Neural cell (in vitro differentiated cells): Measurements from ENCODE around the gene MT1M. TPM values are rescaled to one million over a fixed set of nuclear protein-coding genes. Genes with fewer than 3 reads are reported as not detected.
A peak's percentile ranks its signal among the peaks of the same experiment; 100 is the strongest.

ENCODE experiments used
- H2AFZ ChIP-seq: fragments of 200-600, 300-800 bp; sonication (generic), shearing (Covaris generic); 2 replicates; pipeline ENCODE4 v1.6.0; 2014; ENCODE audit warnings: low read depth, mild to moderate bottlenecking, antibody characterized with exemption, low read length, moderate library complexity
- H3F3A ChIP-seq: fragments of 200-600 bp; shearing (Covaris generic); 2 replicates; pipeline ENCODE4 v1.6.1; 2016; ENCODE audit warnings: mild to moderate bottlenecking, moderate library complexity, mixed read lengths, antibody characterized with exemption, low read length; ENCODE audit not compliant: insufficient read depth, poor library complexity, severe bottlenecking
- H3K27ac ChIP-seq: fragments of 200-600, 300-800 bp; sonication (generic), shearing (Covaris generic); 2 replicates; pipeline ENCODE4 v1.5.1; 2014; ENCODE audit warnings: mild to moderate bottlenecking, low read length, moderate library complexity
- H3K27me3 ChIP-seq: fragments of 300-800, 200-600 bp; sonication (generic), shearing (Covaris generic); 2 replicates; pipeline ENCODE4 v1.6.0; 2014; ENCODE audit warnings: mild to moderate bottlenecking, low read depth, low read length, moderate library complexity; ENCODE audit not compliant: insufficient read depth
- H3K36me3 ChIP-seq: fragments of 300-800, 200-600 bp; sonication (generic), shearing (Covaris generic); 2 replicates; pipeline ENCODE4 v1.5.1; 2014; ENCODE audit warnings: mild to moderate bottlenecking, antibody characterized with exemption, low read length, moderate library complexity; ENCODE audit not compliant: insufficient read depth
- H3K4me2 ChIP-seq: fragments of 300-800, 200-600 bp; sonication (generic), shearing (Covaris generic); 2 replicates; pipeline ENCODE4 v1.6.0; 2014; ENCODE audit warnings: mild to moderate bottlenecking, low read length
- H3K4me3 ChIP-seq: fragments of 300-800, 200-600 bp; sonication (generic), shearing (Covaris generic); 2 replicates; pipeline ENCODE4 v1.5.1; 2014; ENCODE audit warnings: mild to moderate bottlenecking, low read length, moderate library complexity
- H3K79me2 ChIP-seq: fragments of 200-600 bp; shearing (Covaris generic); replicated peaks from 2 replicates; pipeline ENCODE4 v1.6.0; 2014; ENCODE audit warnings: mild to moderate bottlenecking, low read length, moderate library complexity; ENCODE audit not compliant: insufficient read depth
- H3K9ac ChIP-seq: fragments of 300-800, 200-600 bp; sonication (generic), shearing (Covaris generic); 2 replicates; pipeline ENCODE4 v1.6.1; 2016; ENCODE audit warnings: mild to moderate bottlenecking, low read length, mixed read lengths
- H3K9me2 ChIP-seq: fragments of 200-600 bp; shearing (Covaris generic); 2 replicates; pipeline ENCODE4 v1.6.1; 2016; ENCODE audit warnings: mild to moderate bottlenecking, low read length, mixed read lengths; ENCODE audit not compliant: insufficient read depth
- H3K9me3 ChIP-seq: fragments of 200-600, 300-800 bp; sonication (generic), shearing (Covaris generic); 2 replicates; pipeline ENCODE4 v1.6.1; 2016; ENCODE audit warnings: mild to moderate bottlenecking, mixed run types, low read length, moderate library complexity, mixed read lengths
- H4K20me1 ChIP-seq: fragments of 200-600 bp; shearing (Covaris generic); 2 replicates; pipeline ENCODE4 v1.6.1; 2016; ENCODE audit warnings: mild to moderate bottlenecking, mixed run types; ENCODE audit not compliant: insufficient read depth
- EP300 ChIP-seq: fragments of 450-650 bp; conservative IDR thresholded peaks from 2 replicates; pipeline ENCODE4 v1.6.1; 2014; ENCODE audit warnings: antibody characterized with exemption, mild to moderate bottlenecking, moderate library complexity; ENCODE audit not compliant: poor library complexity, severe bottlenecking
- EZH2 ChIP-seq: fragments of 200-600, 300-800 bp; shearing (Covaris generic), sonication (generic); IDR thresholded peaks from 2 replicates; pipeline ENCODE4 v1.6.1; 2014; ENCODE audit warnings: antibody characterized with exemption, low read length, borderline replicate concordance, mild to moderate bottlenecking; ENCODE audit not compliant: insufficient read depth, poor library complexity, severe bottlenecking
- MXI1 ChIP-seq: fragments of 450-650 bp; conservative IDR thresholded peaks from 2 replicates; pipeline ENCODE4 v1.6.1; 2014; ENCODE audit warnings: antibody characterized with exemption, mild to moderate bottlenecking; ENCODE audit not compliant: poor library complexity, severe bottlenecking
- POLR2AphosphoS5 ChIP-seq: IDR thresholded peaks from 2 replicates; pipeline ENCODE4 v1.6.1; 2012
- RAD21 ChIP-seq: fragments of 450-650 bp; conservative IDR thresholded peaks from 2 replicates; pipeline ENCODE4 v1.6.1; 2014; ENCODE audit warnings: antibody characterized with exemption, mild to moderate bottlenecking, moderate library complexity
- REST ChIP-seq: IDR thresholded peaks from 2 replicates; pipeline ENCODE4 v1.6.1; 2012; ENCODE audit warnings: borderline replicate concordance
- SMC3 ChIP-seq: fragments of 450-650 bp; conservative IDR thresholded peaks from 2 replicates; pipeline ENCODE4 v1.6.1; 2014; ENCODE audit warnings: antibody characterized with exemption, mild to moderate bottlenecking, moderate library complexity; ENCODE audit not compliant: poor library complexity
- TAF1 ChIP-seq: IDR thresholded peaks from 2 replicates; pipeline ENCODE4 v1.6.1; 2012; ENCODE audit warnings: low read depth
- polyA plus RNA-seq: library from polyadenylated mRNA; depleted of rRNA; stranded (reverse); fragments of >200 nt; gene quantifications from 2 replicates; pipeline ENCODE4 v1.2.3, GENCODE V29; 2014
- TF ChIP-seq, protein P1 (sequence below): fragments of 450-650 bp; IDR thresholded peaks from 2 replicates; pipeline ENCODE4 v1.5.1; 2014; ENCODE audit warnings: antibody characterized with exemption, mild to moderate bottlenecking, moderate library complexity; ENCODE audit not compliant: poor library complexity, severe bottlenecking

Gene MT1M
- polyA plus RNA-seq, 1 donor from 2014 or later: not detected

- TF ChIP-seq EZH2: no peak
- TF ChIP-seq RAD21: no peak
- no peak for TF ChIP-seq MXI1
- TF ChIP-seq SMC3: no peak
- no peak for TF ChIP-seq REST
- TF ChIP-seq POLR2AphosphoS5: no peak
- TF ChIP-seq, protein P1, sequence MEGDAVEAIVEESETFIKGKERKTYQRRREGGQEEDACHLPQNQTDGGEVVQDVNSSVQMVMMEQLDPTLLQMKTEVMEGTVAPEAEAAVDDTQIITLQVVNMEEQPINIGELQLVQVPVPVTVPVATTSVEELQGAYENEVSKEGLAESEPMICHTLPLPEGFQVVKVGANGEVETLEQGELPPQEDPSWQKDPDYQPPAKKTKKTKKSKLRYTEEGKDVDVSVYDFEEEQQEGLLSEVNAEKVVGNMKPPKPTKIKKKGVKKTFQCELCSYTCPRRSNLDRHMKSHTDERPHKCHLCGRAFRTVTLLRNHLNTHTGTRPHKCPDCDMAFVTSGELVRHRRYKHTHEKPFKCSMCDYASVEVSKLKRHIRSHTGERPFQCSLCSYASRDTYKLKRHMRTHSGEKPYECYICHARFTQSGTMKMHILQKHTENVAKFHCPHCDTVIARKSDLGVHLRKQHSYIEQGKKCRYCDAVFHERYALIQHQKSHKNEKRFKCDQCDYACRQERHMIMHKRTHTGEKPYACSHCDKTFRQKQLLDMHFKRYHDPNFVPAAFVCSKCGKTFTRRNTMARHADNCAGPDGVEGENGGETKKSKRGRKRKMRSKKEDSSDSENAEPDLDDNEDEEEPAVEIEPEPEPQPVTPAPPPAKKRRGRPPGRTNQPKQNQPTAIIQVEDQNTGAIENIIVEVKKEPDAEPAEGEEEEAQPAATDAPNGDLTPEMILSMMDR: no peak
- TF ChIP-seq EP300: no peak
- TF ChIP-seq TAF1: no peak
- H3K9me3 ChIP-seq: no peaks in the 10 kb centered on the region
- H3K79me2 ChIP-seq: no peaks in the 10 kb centered on the region
- no peaks in the 10 kb centered on the region for H3F3A ChIP-seq
- no peak overlapping the region for H2AFZ ChIP-seq
- H3K36me3 ChIP-seq: no peaks in the 10 kb centered on the region
- H3K27ac ChIP-seq: no peak overlapping the region
- H3K4me3 ChIP-seq: peak overlapping the region; percentile 65
- no peaks in the 10 kb centered on the region for H4K20me1 ChIP-seq
- no peak overlapping the region for H3K9ac ChIP-seq
- no peaks in the 10 kb centered on the region for H3K9me2 ChIP-seq
- no peak overlapping the region for H3K4me2 ChIP-seq
- peaks cover 75% of the 10 kb centered on the region for H3K27me3 ChIP-seq
Measured at GRCh38 chr16:56625943-56626654, 6.4 kb upstream of the MT1M start.

DNA sequence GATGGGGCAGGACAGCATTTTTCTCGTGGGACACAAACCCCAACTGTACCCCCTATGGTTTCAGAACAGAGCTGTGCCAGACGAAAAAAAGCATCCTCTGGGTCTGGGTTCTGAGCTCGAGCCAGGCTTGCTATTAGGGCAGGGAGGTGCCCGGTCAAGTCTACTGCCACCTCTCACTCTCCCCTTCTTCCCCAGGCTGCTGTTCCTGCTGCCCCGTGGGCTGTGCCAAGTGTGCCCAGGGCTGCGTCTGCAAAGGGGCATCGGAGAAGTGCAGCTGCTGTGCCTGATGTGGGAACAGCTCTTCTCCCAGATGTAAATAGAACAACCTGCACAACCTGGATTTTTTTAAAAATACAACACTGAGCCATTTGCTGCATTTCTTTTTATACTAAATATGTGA is 5.8 kb upstream of the MT1M start:
- no peak overlapping the region for H3K9ac ChIP-seq
- H3K4me2 ChIP-seq: no peak overlapping the region
- no peaks in the 10 kb centered on the region for H3K9me2 ChIP-seq
- no peaks in the 10 kb centered on the region for H3K9me3 ChIP-seq
- H3K27me3 ChIP-seq: peaks cover 81% of the 10 kb centered on the region
- no peak overlapping the region for H3K27ac ChIP-seq
- no peak for TF ChIP-seq EP300
- TF ChIP-seq, protein P1: no peak
- no peak for TF ChIP-seq REST
- TF ChIP-seq SMC3: no peak
- no peak for TF ChIP-seq EZH2
- TF ChIP-seq TAF1: no peak
- no peak for TF ChIP-seq POLR2AphosphoS5
- no peak for TF ChIP-seq RAD21
- no peak for TF ChIP-seq MXI1
- no peak overlapping the region for H3K4me3 ChIP-seq
- H2AFZ ChIP-seq: no peak overlapping the region
- no peaks in the 10 kb centered on the region for H3K79me2 ChIP-seq
- no peaks in the 10 kb centered on the region for H3F3A ChIP-seq
- no peaks in the 10 kb centered on the region for H4K20me1 ChIP-seq
- H3K36me3 ChIP-seq: no peaks in the 10 kb centered on the region
